GM12873 (cell line): ENCODE data around the gene HCN3.

Experiments used
- CTCF ChIP-seq: IDR thresholded peaks from 2 replicates; pipeline ENCODE4 v1.5.1; 2012; ENCODE audit warnings: low read depth, mild to moderate bottlenecking, moderate library complexity, low read length, control low read depth; ENCODE audit not compliant: insufficient read depth; ENCODE audit errors: missing control alignments

Gene HCN3

GRCh38 chr1:155307247-155307740 is 30.0 kb downstream of the HCN3 start:
- peak; percentile 48 for TF ChIP-seq CTCF

GRCh38 chr1:155308493-155309422 is 31.5 kb downstream of the HCN3 start, which contains the start of gene FDPS:
TSS of gene FDPS (plus strand) at chr1:155308866. CDS start at chr1:155309790, 924 bp downstream.
- no peak for TF ChIP-seq CTCF

GRCh38 chr1:155309423-155310021 is 32.3 kb downstream of the HCN3 start:
- TF ChIP-seq CTCF, result no peak

GRCh38 chr1:155313261-155313660 is 36.0 kb downstream of the HCN3 start:
- TF ChIP-seq CTCF, result no peak

GRCh38 chr1:155316922-155317321 is 39.7 kb downstream of the HCN3 start:
- TF ChIP-seq CTCF, result no peak

- no peak for TF ChIP-seq CTCF
Measured at GRCh38 chr1:155318082-155318481, 40.8 kb downstream of the HCN3 start.

- TF ChIP-seq CTCF, result no peak
Measured at GRCh38 chr1:155319536-155319935, 42.3 kb downstream of the HCN3 start.
